ENCODE measurements around the gene SUDS3. TPM values are rescaled to one million over a fixed set of nuclear protein-coding genes. Genes with fewer than 3 reads are reported as not detected.

SUDS3 gene
- total RNA-seq, 4 donors from 2014 or later: 37.7 to 66.3 (median 50.1) TPM

- DNase-seq (ENCODE audit: low spot score in 2 of 2): no peak
- H3K27me3 ChIP-seq: no peaks in the 10 kb centered on the region
- no peaks in the 10 kb centered on the region for H3K9me3 ChIP-seq
- H3K36me3 ChIP-seq: no peaks in the 10 kb centered on the region
- no peak overlapping the region for H3K27ac ChIP-seq
- no peaks in the 10 kb centered on the region for H3K4me1 ChIP-seq
- 63% methylated on average over 4 of the region's 4 CpGs for WGBS
- no peak overlapping the region for H3K4me3 ChIP-seq
- TF ChIP-seq EP300 (IDR thresholded peaks at IDR 0.05): no peak
- TF ChIP-seq CTCF (IDR thresholded peaks at IDR 0.05): no peak
Measured at GRCh38 chr12:118446247-118446646, 69.9 kb downstream of the SUDS3 start.

GRCh38 chr12:118447181-118447580 lies 70.8 kb downstream of the SUDS3 start:
- H3K27ac ChIP-seq: no peak overlapping the region
- H3K9me3 ChIP-seq: no peaks in the 10 kb centered on the region
- peaks cover 3% of the 10 kb centered on the region for H3K27me3 ChIP-seq
- DNase-seq (ENCODE audit: low spot score in 2 of 2): no peak
- TF ChIP-seq CTCF (IDR thresholded peaks at IDR 0.05) (no peak), POLR2A (IDR thresholded peaks at IDR 0.05) (no peak), EP300 (IDR thresholded peaks at IDR 0.05) (no peak), POLR2AphosphoS5 (IDR thresholded peaks at IDR 0.05) (no peak)
- 74% methylated on average over 4 of the region's 4 CpGs for WGBS
- no peaks in the 10 kb centered on the region for H3K36me3 ChIP-seq
- H3K4me3 ChIP-seq: no peak overlapping the region
- H3K4me1 ChIP-seq: no peaks in the 10 kb centered on the region

GRCh38 chr12:118448341-118448740 lies 72.0 kb downstream of the SUDS3 start:
- Histone ChIP-seq H3K27me3 (peaks cover 3% of the 10 kb centered on the region), H3K4me3 (no peak overlapping the region), H3K27ac (no peak overlapping the region), H3K4me1 (no peaks in the 10 kb centered on the region), H3K9me3 (no peaks in the 10 kb centered on the region), H3K36me3 (no peaks in the 10 kb centered on the region)
- no peak for DNase-seq (ENCODE audit: low spot score in 2 of 2)
- WGBS: 88% methylated on average over 1 of the region's 1 CpG
- TF ChIP-seq EP300 (IDR thresholded peaks at IDR 0.05) (no peak), POLR2AphosphoS5 (IDR thresholded peaks at IDR 0.05) (no peak), POLR2A (IDR thresholded peaks at IDR 0.05) (no peak), CTCF (IDR thresholded peaks at IDR 0.05) (no peak)

- H3K9me3 ChIP-seq: no peaks in the 10 kb centered on the region
- no peak for DNase-seq (ENCODE audit: low spot score in 2 of 2)
- WGBS: 75% methylated on average over 3 of the region's 3 CpGs
- no peak overlapping the region for H3K4me3 ChIP-seq
- H3K27ac ChIP-seq: no peak overlapping the region
- TF ChIP-seq POLR2AphosphoS5 (IDR thresholded peaks at IDR 0.05) (no peak), POLR2A (IDR thresholded peaks at IDR 0.05) (no peak), CTCF (IDR thresholded peaks at IDR 0.05) (no peak)
- peaks cover 3% of the 10 kb centered on the region for H3K27me3 ChIP-seq
- H3K4me1 ChIP-seq: no peaks in the 10 kb centered on the region
- no peaks in the 10 kb centered on the region for H3K36me3 ChIP-seq
Measured at GRCh38 chr12:118455327-118455726, 79.0 kb downstream of the SUDS3 start.

- TF ChIP-seq POLR2A (IDR thresholded peaks at IDR 0.05): no peak
- no peak for TF ChIP-seq EP300 (IDR thresholded peaks at IDR 0.05)
- TF ChIP-seq CTCF (IDR thresholded peaks at IDR 0.05): no peak
- TF ChIP-seq POLR2AphosphoS5 (IDR thresholded peaks at IDR 0.05): no peak
- no peaks in the 10 kb centered on the region for H3K4me1 ChIP-seq
- no peak overlapping the region for H3K27ac ChIP-seq
- no peaks in the 10 kb centered on the region for H3K9me3 ChIP-seq
- DNase-seq (ENCODE audit: low spot score in 2 of 2): no peak
- H3K4me3 ChIP-seq: no peak overlapping the region
- H3K36me3 ChIP-seq: no peaks in the 10 kb centered on the region
- peaks cover 3% of the 10 kb centered on the region for H3K27me3 ChIP-seq
Measured at GRCh38 chr12:118456741-118457140, 80.4 kb downstream of the SUDS3 start.

Data from suprapubic skin (tissue), 4 donors.